Kidney epithelial cell (primary cell): Measurements from ENCODE around the gene UBQLN4. TPM values are rescaled to one million over a fixed set of nuclear protein-coding genes. Genes with fewer than 3 reads are reported as not detected.
"Not testable (repeated sequence)": the region's sequence is repeated elsewhere in the genome, so short reads cannot be mapped to it uniquely, and the experiment has no call there.

ENCODE experiments used
- DNase-seq: peaks from one replicate; pipeline ENCODE4 v3.0.0-alpha.2; 2010; ENCODE audit warnings: low read depth
- H3K27me3 ChIP-seq: 2 replicates; pipeline ENCODE4 v1.6.0; 2011; ENCODE audit warnings: low read length; ENCODE audit not compliant: control insufficient read depth, insufficient read depth
- H3K36me3 ChIP-seq: 2 replicates; pipeline ENCODE4 v1.5.1; 2011; ENCODE audit warnings: low read length; ENCODE audit not compliant: control insufficient read depth, insufficient read depth
- H3K4me3 ChIP-seq: 2 replicates; pipeline ENCODE4 v1.5.1; 2011; ENCODE audit warnings: low read depth, mild to moderate bottlenecking, control low read depth, low read length
- CTCF ChIP-seq: IDR thresholded peaks from 2 replicates; pipeline ENCODE4 v1.5.1; 2011; ENCODE audit warnings: mild to moderate bottlenecking, moderate library complexity, low read length, control low read depth, inconsistent platforms; ENCODE audit not compliant: insufficient read depth, poor library complexity, severe bottlenecking
- total RNA-seq: library from RNA; depleted of rRNA; stranded (reverse); fragments of >200 nt; gene quantifications from 2 replicates; pipeline ENCODE4 v1.2.3, GENCODE V29; 2015

The UBQLN4 gene
- total RNA-seq, 1 donor from 2014 or later, result 28.2 TPM

GRCh38 chr1:156074661-156075060 is 21.1 kb upstream of the UBQLN4 start:
- H3K27me3 ChIP-seq, result no peaks in the 10 kb centered on the region
- no peak overlapping the region for H3K4me3 ChIP-seq
- no peak for TF ChIP-seq CTCF
- no peak for DNase-seq
- H3K36me3 ChIP-seq, result peaks cover 5% of the 10 kb centered on the region

- TF ChIP-seq CTCF, result no peak
- no peak for DNase-seq
- no peaks in the 10 kb centered on the region for H3K27me3 ChIP-seq
- peaks cover 5% of the 10 kb centered on the region for H3K36me3 ChIP-seq
- no peak overlapping the region for H3K4me3 ChIP-seq
Observed at GRCh38 chr1:156073740-156074139, 20.1 kb upstream of the UBQLN4 start.

- Histone ChIP-seq H3K4me3 (no peak overlapping the region), H3K36me3 (peaks cover 5% of the 10 kb centered on the region), H3K27me3 (no peaks in the 10 kb centered on the region)
- no peak for DNase-seq
- TF ChIP-seq CTCF, result no peak
Observed at GRCh38 chr1:156073110-156073687, 19.6 kb upstream of the UBQLN4 start.

- DNase-seq, result no peak
- H3K4me3 ChIP-seq, result no peak overlapping the region
- TF ChIP-seq CTCF, result no peak
- peaks cover 5% of the 10 kb centered on the region for H3K36me3 ChIP-seq
- H3K27me3 ChIP-seq, result no peaks in the 10 kb centered on the region
Observed at GRCh38 chr1:156072251-156072650, 18.7 kb upstream of the UBQLN4 start.

GRCh38 chr1:156071332-156071816 is 17.8 kb upstream of the UBQLN4 start:
- H3K36me3 ChIP-seq, H3K4me3 ChIP-seq, DNase-seq, H3K27me3 ChIP-seq: not testable (repeated sequence)

GRCh38 chr1:156070548-156070947 is 16.9 kb upstream of the UBQLN4 start:
- Histone ChIP-seq H3K27me3 (no peaks in the 10 kb centered on the region), H3K4me3 (no peak overlapping the region), H3K36me3 (no peaks in the 10 kb centered on the region)
- no peak for TF ChIP-seq CTCF
- no peak for DNase-seq
